Mucosa of descending colon (tissue), 3 donors: ENCODE data around the gene ARMC10. TPM values are rescaled to one million over a fixed set of nuclear protein-coding genes. Genes with fewer than 3 reads are reported as not detected.
"Not testable (repeated sequence)": the region's sequence is repeated elsewhere in the genome, so short reads cannot be mapped to it uniquely, and the experiment has no call there.

Source experiments
- ATAC-seq: fragments of 200-7000 bp; cut with Tn5 transposase; one replicate; pipeline ENCODE4 v1.9.1; 2020; ENCODE audit warnings: mild to moderate bottlenecking, moderate library complexity
- DNase-seq, 3 donors: peaks; one replicate each; pipeline ENCODE4 v3.0.0-alpha.2; 2020
- H3K36me3 ChIP-seq: fragments of 200-600 bp; one replicate; pipeline ENCODE4 v1.8.0; 2021; ENCODE audit warnings: low read depth, mild to moderate bottlenecking
- H3K4me1 ChIP-seq: fragments of 200-600 bp; one replicate; pipeline ENCODE4 v1.8.0; 2021; ENCODE audit warnings: low read depth, mild to moderate bottlenecking
- H3K4me3 ChIP-seq: fragments of 200-600 bp; one replicate; pipeline ENCODE4 v1.8.0; 2021; ENCODE audit warnings: mild to moderate bottlenecking
- H3K9me3 ChIP-seq: fragments of 200-600 bp; one replicate; pipeline ENCODE4 v1.8.0; 2021; ENCODE audit warnings: mild to moderate bottlenecking
- intact Hi-C, 2 donors: fragments of 100-400 bp; cut with DNase I in 1 of 2; cut with micrococcal nuclease in 1 of 2; formaldehyde crosslinking; loops; one replicate each; pipeline versions ENCODE4 v1.11.0 to v1.11.1; 2022; cut with DNase I, micrococcal nuclease
- total RNA-seq, 3 donors: library from RNA; stranded (reverse); fragmentation: NEBNext Ultra II Directional in 2 of 3; extraction: Animal tissue kit (Norgen Biotek cat#: 25700) in 2 of 3; gene quantifications; one replicate each; pipeline versions ENCODE4 v1.2.1 to v1.2.4, GENCODE V29; 2021 to 2023
- TF ChIP-seq, protein P1 (sequence below): fragments of 200-600 bp; IDR thresholded peaks from one replicate; pipeline ENCODE4 v1.8.0; 2022; ENCODE audit warnings: antibody characterized with exemption, mild to moderate bottlenecking
- donor health status: DM: no; HTN: no; CAD: no; lungs with moderate emphysema.
- donor health status: DM: no; HTN: no; CAD: no.
- donor health status: DM: no; HTN: yes; CAD: no.

The ARMC10 gene
- total RNA-seq, 3 donors from 2014 or later: 28.1 to 36.1 (median 32.2) TPM

DNA sequence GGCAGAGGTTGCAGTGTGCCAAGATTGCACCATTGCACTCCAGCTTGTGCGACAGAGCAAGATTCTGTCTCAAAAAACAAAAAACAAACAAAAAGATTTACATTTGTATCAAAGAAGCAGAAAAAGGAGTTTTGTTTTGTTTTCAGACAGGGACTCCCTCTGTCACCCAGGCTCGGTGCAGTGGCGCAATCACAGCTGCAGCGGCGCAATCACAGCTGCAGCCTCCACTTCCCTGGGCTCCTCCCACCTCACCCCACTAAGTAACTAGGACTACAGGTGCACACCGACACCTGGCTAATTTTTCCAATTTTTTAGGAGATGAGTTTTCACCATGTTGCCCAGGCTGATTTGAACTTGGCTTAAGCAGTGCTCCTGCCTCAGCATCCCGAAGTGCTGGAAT lies 1.8 kb downstream of the ARMC10 start:
- no peak for DNase-seq
- TF ChIP-seq, protein P1, sequence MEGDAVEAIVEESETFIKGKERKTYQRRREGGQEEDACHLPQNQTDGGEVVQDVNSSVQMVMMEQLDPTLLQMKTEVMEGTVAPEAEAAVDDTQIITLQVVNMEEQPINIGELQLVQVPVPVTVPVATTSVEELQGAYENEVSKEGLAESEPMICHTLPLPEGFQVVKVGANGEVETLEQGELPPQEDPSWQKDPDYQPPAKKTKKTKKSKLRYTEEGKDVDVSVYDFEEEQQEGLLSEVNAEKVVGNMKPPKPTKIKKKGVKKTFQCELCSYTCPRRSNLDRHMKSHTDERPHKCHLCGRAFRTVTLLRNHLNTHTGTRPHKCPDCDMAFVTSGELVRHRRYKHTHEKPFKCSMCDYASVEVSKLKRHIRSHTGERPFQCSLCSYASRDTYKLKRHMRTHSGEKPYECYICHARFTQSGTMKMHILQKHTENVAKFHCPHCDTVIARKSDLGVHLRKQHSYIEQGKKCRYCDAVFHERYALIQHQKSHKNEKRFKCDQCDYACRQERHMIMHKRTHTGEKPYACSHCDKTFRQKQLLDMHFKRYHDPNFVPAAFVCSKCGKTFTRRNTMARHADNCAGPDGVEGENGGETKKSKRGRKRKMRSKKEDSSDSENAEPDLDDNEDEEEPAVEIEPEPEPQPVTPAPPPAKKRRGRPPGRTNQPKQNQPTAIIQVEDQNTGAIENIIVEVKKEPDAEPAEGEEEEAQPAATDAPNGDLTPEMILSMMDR: no peak
- intact Hi-C loops: no loop called here
- Histone ChIP-seq H3K36me3 (no peaks in the 10 kb centered on the region), H3K4me3 (no peak overlapping the region), H3K9me3 (no peaks in the 10 kb centered on the region), H3K4me1 (peaks cover 24% of the 10 kb centered on the region)
- no peak for ATAC-seq

GRCh38 chr7:103077318-103077717 lies 2.4 kb downstream of the ARMC10 start:
- no peaks in the 10 kb centered on the region for H3K36me3 ChIP-seq
- H3K9me3 ChIP-seq: no peaks in the 10 kb centered on the region
- no peak for ATAC-seq
- intact Hi-C loops: no loop called here
- peaks cover 24% of the 10 kb centered on the region for H3K4me1 ChIP-seq
- TF ChIP-seq, protein P1: no peak
- H3K4me3 ChIP-seq: no peak overlapping the region
- no peak for DNase-seq

- not testable (repeated sequence) for H3K9me3 ChIP-seq, ATAC-seq
These were observed 3.3 kb downstream of the ARMC10 start for GRCh38 chr7:103078226-103078625.

GRCh38 chr7:103079836-103080235 lies 4.9 kb downstream of the ARMC10 start:
- H3K9me3 ChIP-seq: no peaks in the 10 kb centered on the region
- ATAC-seq (no peak), DNase-seq (no peak)
- H3K36me3 ChIP-seq: no peaks in the 10 kb centered on the region
- H3K4me3 ChIP-seq: no peak overlapping the region
- intact Hi-C loops: no loop called here
- TF ChIP-seq, protein P1: no peak
- peaks cover 15% of the 10 kb centered on the region for H3K4me1 ChIP-seq

More at GRCh38 chr7:103078226-103078625, 3.3 kb downstream of the ARMC10 start:
- DNase-seq, intact Hi-C loops, H3K4me3 ChIP-seq, H3K36me3 ChIP-seq: not testable (repeated sequence)
- H3K4me1 ChIP-seq: peaks cover 24% of the 10 kb centered on the region

- Histone ChIP-seq H3K4me3 (no peak overlapping the region), H3K9me3 (no peaks in the 10 kb centered on the region), H3K4me1 (peaks cover 13% of the 10 kb centered on the region), H3K36me3 (no peaks in the 10 kb centered on the region)
- DNase-seq (no peak), ATAC-seq (no peak)
- intact Hi-C loops: no loop called here
- TF ChIP-seq, protein P1: no peak
These were observed 6.0 kb downstream of the ARMC10 start for GRCh38 chr7:103080923-103081322.

DNA sequence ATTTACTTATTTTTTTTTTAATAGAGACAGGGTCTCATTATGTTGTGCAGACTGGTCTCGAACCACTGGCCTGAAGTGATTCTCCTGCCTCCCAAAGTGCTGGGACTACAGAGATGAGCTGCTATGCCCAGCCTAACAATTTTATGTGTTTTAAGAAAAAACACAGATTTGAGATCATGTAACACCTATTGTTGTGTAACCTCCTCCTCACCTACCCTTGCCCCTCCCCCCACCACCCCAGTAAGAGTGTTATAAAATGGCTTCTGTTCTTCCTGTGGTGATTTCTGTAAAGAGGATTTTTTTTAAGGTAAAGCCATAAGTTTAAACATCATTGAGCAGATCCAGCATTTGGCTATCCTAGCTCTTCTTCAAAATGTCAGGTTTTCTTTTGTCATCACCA lies 7.6 kb downstream of the ARMC10 start:
- Histone ChIP-seq H3K9me3 (no peaks in the 10 kb centered on the region), H3K36me3 (no peaks in the 10 kb centered on the region), H3K4me3 (no peak overlapping the region), H3K4me1 (no peaks in the 10 kb centered on the region)
- intact Hi-C loops: no loop called here
- ATAC-seq (no peak), DNase-seq (no peak)
- TF ChIP-seq, protein P1: no peak
